HG03469 (cell line): Measurements from ENCODE around the gene PTPRE.

Experiments used
- ATAC-seq: cut with Tn5 transposase; IDR thresholded peaks from one replicate; pipeline ENCODE4 v1.9.1; 2021; ENCODE audit warnings: mild to moderate bottlenecking, moderate library complexity, moderate number of reproducible peaks; ENCODE audit not compliant: unreplicated experiment

Gene PTPRE

GRCh38 chr10:128018691-128019090 is 111.8 kb downstream of the PTPRE start:
- no peak for ATAC-seq

GRCh38 chr10:128022261-128023196 is 115.6 kb downstream of the PTPRE start:
- ATAC-seq = no peak

- no peak for ATAC-seq
Observed at GRCh38 chr10:128024426-128024825, 117.5 kb downstream of the PTPRE start.

- ATAC-seq = no peak
Observed at GRCh38 chr10:128025437-128025836, 118.5 kb downstream of the PTPRE start.

- no peak for ATAC-seq
Observed at GRCh38 chr10:128025951-128026350, 119.0 kb downstream of the PTPRE start.

GRCh38 chr10:128026615-128027300 is 119.9 kb downstream of the PTPRE start:
- ATAC-seq = no peak

GRCh38 chr10:128027306-128027705 is 120.4 kb downstream of the PTPRE start:
- ATAC-seq = no peak

GRCh38 chr10:128027822-128028507 is 121.1 kb downstream of the PTPRE start:
- ATAC-seq = no peak

- ATAC-seq = no peak
Observed at GRCh38 chr10:128028508-128029289, 121.8 kb downstream of the PTPRE start.

- ATAC-seq = no peak
Observed at GRCh38 chr10:128029290-128029651, 122.4 kb downstream of the PTPRE start.

GRCh38 chr10:128029731-128030369 is 122.9 kb downstream of the PTPRE start:
- no peak for ATAC-seq

- ATAC-seq = no peak
Observed at GRCh38 chr10:128030498-128031072, 123.7 kb downstream of the PTPRE start.

GRCh38 chr10:128031216-128031615 is 124.3 kb downstream of the PTPRE start:
- no peak for ATAC-seq

GRCh38 chr10:128032466-128032865 is 125.6 kb downstream of the PTPRE start:
- ATAC-seq = no peak

- no peak for ATAC-seq
Observed at GRCh38 chr10:128035557-128035973, 128.7 kb downstream of the PTPRE start.

- no peak for ATAC-seq
Observed at GRCh38 chr10:128036011-128036615, 129.2 kb downstream of the PTPRE start.

- no peak for ATAC-seq
Observed at GRCh38 chr10:128036746-128037543, 130.0 kb downstream of the PTPRE start.

GRCh38 chr10:128040096-128040495 is 133.2 kb downstream of the PTPRE start:
- no peak for ATAC-seq

- no peak for ATAC-seq
Observed at GRCh38 chr10:128040681-128041080, 133.8 kb downstream of the PTPRE start.
